MCF 10A (cell line): ENCODE measurements around the gene TMEM117. TPM values are rescaled to one million over a fixed set of nuclear protein-coding genes. Genes with fewer than 3 reads are reported as not detected.
"Not testable (repeated sequence)": the region's sequence is repeated elsewhere in the genome, so short reads cannot be mapped to it uniquely, and the experiment has no call there.

Experiments used
- BruUV-seq: library from RNA; stranded (reverse); fragments of 400-500 nt; replicated peaks from 2 replicates; lab custom pipeline; 2021; lab: Mats Ljungman, UMichigan
- CTCF ChIA-PET: fragments of 300-600 bp; sonication (Branson Sonifier 250); formaldehyde crosslinking; extraction: SDS; loops from one replicate; lab custom pipeline; 2021; ENCODE audit warnings: antibody characterized with exemption, inconsistent platforms; lab: Yijun Ruan, JAX
- POLR2A ChIA-PET: fragments of 300-600, 350-650 bp; sonication (Branson Sonifier 250); formaldehyde crosslinking; extraction: SDS; loops from one replicate; lab custom pipeline; 2020; ENCODE audit warnings: antibody characterized with exemption, inconsistent platforms; lab: Yijun Ruan, JAX
- DNase-seq: peaks from one replicate; pipeline ENCODE4 v3.0.0-alpha.2; 2018; ENCODE audit not compliant: unreplicated experiment
- H3K27ac Mint-ChIP-seq: one replicate; pipeline ENCODE4 v1.8.0; 2022; ENCODE audit warnings: mild to moderate bottlenecking, low read depth, mixed read lengths; ENCODE audit not compliant: unreplicated experiment
- H3K27me3 Mint-ChIP-seq: one replicate; pipeline ENCODE4 v1.8.0; 2022; ENCODE audit warnings: mixed read lengths; ENCODE audit not compliant: insufficient read depth, unreplicated experiment
- H3K36me3 Mint-ChIP-seq: one replicate; pipeline ENCODE4 v1.8.0; 2022; ENCODE audit warnings: mild to moderate bottlenecking, moderate library complexity, mixed read lengths; ENCODE audit not compliant: insufficient read depth, unreplicated experiment
- H3K4me1 Mint-ChIP-seq: one replicate; pipeline ENCODE4 v1.8.0; 2022; ENCODE audit warnings: mixed read lengths; ENCODE audit not compliant: insufficient read depth, unreplicated experiment
- H3K4me3 Mint-ChIP-seq: one replicate; pipeline ENCODE4 v1.8.0; 2022; ENCODE audit warnings: mild to moderate bottlenecking, moderate library complexity, mixed read lengths; ENCODE audit not compliant: unreplicated experiment
- H3K9me3 Mint-ChIP-seq: one replicate; pipeline ENCODE4 v1.8.0; 2022; ENCODE audit warnings: mixed read lengths; ENCODE audit not compliant: unreplicated experiment
- intact Hi-C: fragments of 100-400 bp; cut with micrococcal nuclease; formaldehyde crosslinking; loops from 2 replicates; pipeline ENCODE4 v1.14.1; 2022
- total RNA-seq: library from RNA; stranded (reverse); gene quantifications from 2 replicates; pipeline ENCODE4 v1.2.3, GENCODE V29; 2022
- TF ChIP-seq, protein P1 (sequence below): fragments of 200-600 bp; IDR thresholded peaks from one replicate; pipeline ENCODE4 v1.8.0; 2022; ENCODE audit warnings: antibody characterized with exemption, mild to moderate bottlenecking; ENCODE audit not compliant: unreplicated experiment

Gene TMEM117
- total RNA-seq, 1 experiment from 2014 or later = 3.2 TPM

DNA sequence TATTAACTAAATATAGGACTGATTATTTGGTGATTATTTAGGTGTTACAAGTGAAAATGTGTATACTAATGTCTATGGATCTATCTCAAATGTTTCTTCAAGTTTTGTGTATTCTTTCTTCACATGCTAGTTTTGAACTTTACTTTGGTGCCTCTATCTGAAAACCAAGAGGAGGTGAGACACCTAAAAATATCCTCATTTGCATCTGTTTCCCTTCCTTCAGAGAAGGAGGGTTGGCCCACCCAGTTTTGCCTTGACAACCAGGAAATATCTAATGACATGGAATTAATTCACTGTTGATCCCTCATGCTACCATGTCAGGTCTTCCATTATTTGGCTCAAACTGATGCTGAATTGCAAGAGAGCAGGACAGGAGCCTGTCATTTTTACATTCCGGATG, 539.8 kb downstream of the TMEM117 start:
- no peak overlapping the region for H3K27ac Mint-ChIP-seq
- TF ChIP-seq, protein P1, sequence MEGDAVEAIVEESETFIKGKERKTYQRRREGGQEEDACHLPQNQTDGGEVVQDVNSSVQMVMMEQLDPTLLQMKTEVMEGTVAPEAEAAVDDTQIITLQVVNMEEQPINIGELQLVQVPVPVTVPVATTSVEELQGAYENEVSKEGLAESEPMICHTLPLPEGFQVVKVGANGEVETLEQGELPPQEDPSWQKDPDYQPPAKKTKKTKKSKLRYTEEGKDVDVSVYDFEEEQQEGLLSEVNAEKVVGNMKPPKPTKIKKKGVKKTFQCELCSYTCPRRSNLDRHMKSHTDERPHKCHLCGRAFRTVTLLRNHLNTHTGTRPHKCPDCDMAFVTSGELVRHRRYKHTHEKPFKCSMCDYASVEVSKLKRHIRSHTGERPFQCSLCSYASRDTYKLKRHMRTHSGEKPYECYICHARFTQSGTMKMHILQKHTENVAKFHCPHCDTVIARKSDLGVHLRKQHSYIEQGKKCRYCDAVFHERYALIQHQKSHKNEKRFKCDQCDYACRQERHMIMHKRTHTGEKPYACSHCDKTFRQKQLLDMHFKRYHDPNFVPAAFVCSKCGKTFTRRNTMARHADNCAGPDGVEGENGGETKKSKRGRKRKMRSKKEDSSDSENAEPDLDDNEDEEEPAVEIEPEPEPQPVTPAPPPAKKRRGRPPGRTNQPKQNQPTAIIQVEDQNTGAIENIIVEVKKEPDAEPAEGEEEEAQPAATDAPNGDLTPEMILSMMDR = no peak
- no peak overlapping the region for H3K4me3 Mint-ChIP-seq
- ChIA-PET CTCF (no interaction called here), POLR2A (no interaction called here)
- H3K9me3 Mint-ChIP-seq = no peaks in the 10 kb centered on the region
- no peaks in the 10 kb centered on the region for H3K36me3 Mint-ChIP-seq
- no peak for DNase-seq
- no peaks in the 10 kb centered on the region for H3K27me3 Mint-ChIP-seq
- peaks cover 12% of the 10 kb centered on the region for H3K4me1 Mint-ChIP-seq
- intact Hi-C loops = no loop called here
- BruUV-seq = no TSS peak

DNA sequence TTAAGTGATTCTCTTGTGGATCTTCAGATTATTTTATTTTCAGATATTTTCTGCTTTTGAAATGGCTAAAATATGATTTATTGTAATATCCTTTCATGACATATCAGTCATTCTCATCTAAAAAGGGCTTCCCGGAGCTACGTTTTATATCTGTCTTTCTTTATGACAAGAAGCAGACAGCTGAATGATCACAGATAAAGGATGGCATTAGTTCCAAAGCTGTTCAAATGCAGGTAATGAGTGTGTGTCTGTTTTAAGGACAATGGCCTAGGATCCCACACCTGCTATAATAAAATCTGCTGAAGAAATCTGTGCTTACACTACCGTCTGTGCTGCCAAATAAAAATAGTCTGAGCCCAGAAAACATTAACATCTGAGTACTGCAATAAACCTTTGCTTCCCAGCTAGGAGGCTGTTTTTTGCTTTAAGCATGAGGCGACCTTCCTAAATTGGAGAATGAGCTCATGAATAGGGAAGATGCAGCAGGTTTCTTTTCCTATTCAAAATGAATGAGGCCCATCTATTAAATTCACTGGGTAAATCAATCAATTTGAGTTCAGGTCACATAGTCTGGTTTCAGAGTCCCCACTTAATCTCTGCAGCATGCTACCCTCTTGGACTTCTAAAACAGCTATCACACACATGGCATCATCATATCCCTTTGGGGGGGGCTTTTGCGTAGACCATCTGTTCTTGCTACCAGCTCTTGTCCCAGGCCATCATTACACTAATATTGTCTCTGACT, 541.7 kb downstream of the TMEM117 start:
- Mint-ChIP-seq H3K4me1 (peaks cover 6% of the 10 kb centered on the region), H3K27me3 (no peaks in the 10 kb centered on the region), H3K36me3 (no peaks in the 10 kb centered on the region), H3K9me3 (no peaks in the 10 kb centered on the region), H3K4me3 (no peak overlapping the region), H3K27ac (no peak overlapping the region)
- DNase-seq = no peak
- TF ChIP-seq, protein P1 = no peak
- POLR2A ChIA-PET = no interaction called here
- CTCF ChIA-PET = interaction anchor here (0.7 kb wide), 1 partner anchor 49 kb away, joined by 3 read pairs; no protein-coding TSS in a partner anchor
- intact Hi-C loops = no loop called here
- BruUV-seq = no TSS peak

DNA sequence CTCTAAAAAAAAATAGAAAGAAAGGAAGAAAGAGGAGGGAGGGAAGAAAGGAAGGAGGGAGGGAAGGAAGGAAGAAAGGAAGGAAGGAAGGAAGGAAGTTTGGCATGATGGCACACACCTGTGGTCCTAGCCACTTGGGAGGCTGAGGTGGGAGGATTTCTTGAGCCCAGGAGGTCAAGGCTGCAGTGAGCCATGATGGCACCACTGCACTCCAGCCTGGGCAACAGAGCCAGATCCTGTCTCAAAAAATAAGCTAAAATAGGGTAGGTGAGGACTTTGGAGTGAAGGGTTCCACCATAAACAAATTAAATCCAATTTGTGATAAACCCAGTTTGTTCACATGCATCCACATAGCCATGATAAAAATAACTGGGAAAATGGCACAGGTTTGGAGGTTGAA, 543.2 kb downstream of the TMEM117 start:
- H3K4me3 Mint-ChIP-seq, H3K36me3 Mint-ChIP-seq, POLR2A ChIA-PET, H3K27ac Mint-ChIP-seq, H3K27me3 Mint-ChIP-seq, BruUV-seq, H3K4me1 Mint-ChIP-seq, DNase-seq, intact Hi-C loops, H3K9me3 Mint-ChIP-seq: not testable (repeated sequence)
- CTCF ChIA-PET = interaction anchor here (0.7 to 1.0 kb wide), 3 partner anchors 12 to 46 kb away, joined by 3 to 4 read pairs (median 3); no protein-coding TSS in a partner anchor

DNA sequence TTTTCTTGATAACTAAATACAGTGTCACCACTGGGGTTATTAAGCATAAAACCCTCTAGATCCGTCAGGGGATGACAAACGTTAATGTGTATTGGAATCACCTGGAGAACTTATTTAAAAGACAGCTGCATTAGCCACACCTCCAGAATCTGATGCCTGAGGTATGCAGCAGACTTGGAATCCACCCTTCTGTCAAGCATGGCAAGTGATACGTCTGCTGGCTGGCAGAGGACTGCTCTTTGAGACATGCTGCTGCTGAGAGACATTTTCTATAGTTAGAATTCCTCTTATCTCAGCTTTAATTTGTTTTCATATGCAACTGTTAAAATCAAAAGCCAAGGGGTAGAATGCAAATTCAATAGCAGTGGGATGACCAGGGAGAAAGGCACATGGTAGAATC, 544.0 kb downstream of the TMEM117 start:
- H3K9me3 Mint-ChIP-seq = no peaks in the 10 kb centered on the region
- H3K4me1 Mint-ChIP-seq = no peaks in the 10 kb centered on the region
- intact Hi-C loops = no loop called here
- no peaks in the 10 kb centered on the region for H3K36me3 Mint-ChIP-seq
- H3K27ac Mint-ChIP-seq = no peak overlapping the region
- ChIA-PET POLR2A (no interaction called here), CTCF (interaction anchor here (1.0 kb wide), 1 partner anchor 45 kb away, joined by 3 read pairs; no protein-coding TSS in a partner anchor)
- no peak for DNase-seq
- TF ChIP-seq, protein P1 = no peak
- H3K4me3 Mint-ChIP-seq = no peak overlapping the region
- H3K27me3 Mint-ChIP-seq = no peaks in the 10 kb centered on the region
- BruUV-seq = no TSS peak
